Stimulated activated CD8-positive, alpha-beta memory T cell treated with anti-CD3 and anti-CD28 coated beads, Interleukin-12 subunit alpha, Interleukin-12 subunit beta, amount 100 ng/mL, for 24 hours (primary cell): ENCODE data around the gene CFAP61.
"Not testable (repeated sequence)": the region's sequence is repeated elsewhere in the genome, so short reads cannot be mapped to it uniquely, and the experiment has no call there.

Experiments
- DNase-seq: peaks from one replicate; pipeline ENCODE4 v3.0.0-alpha.2; 2020; ENCODE audit errors: extremely low read depth

The CFAP61 gene

DNA sequence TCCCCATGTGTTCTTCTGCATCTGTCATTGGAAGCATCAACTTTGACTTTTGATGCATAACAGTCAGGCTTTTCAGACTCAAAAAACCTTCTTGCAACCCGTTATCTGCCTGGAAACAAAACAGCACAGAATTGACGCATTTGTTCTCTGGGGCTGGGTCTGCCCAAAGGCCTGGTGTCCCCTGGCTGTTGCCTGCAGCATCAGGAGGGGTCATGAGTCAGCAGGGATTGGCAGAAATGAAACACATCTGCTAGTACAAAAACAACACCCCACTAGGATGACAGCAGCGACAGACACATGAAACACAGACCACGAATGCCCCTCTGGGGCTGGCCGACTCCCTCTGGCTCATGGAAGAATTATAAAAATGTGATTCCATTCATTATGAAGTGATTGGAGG, 158.0 kb downstream of the CFAP61 start:
- DNase-seq: no peak

DNA sequence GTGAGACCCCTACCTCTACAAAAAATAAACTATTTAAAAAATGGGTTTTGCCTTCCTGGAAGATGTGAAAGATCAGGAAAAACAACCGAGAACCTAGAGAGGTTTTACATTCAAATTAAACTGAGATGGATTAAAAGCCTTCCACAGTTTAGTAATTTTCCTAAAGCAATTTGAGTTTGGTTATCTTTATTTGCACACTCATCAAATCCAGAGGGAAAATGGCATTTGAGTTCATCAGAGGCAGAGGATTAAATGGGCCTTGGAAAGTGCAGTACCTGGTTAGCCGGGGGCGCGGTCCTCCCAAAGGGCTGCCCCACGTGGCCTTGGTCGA, 158.6 kb downstream of the CFAP61 start:
- DNase-seq: no peak

DNA sequence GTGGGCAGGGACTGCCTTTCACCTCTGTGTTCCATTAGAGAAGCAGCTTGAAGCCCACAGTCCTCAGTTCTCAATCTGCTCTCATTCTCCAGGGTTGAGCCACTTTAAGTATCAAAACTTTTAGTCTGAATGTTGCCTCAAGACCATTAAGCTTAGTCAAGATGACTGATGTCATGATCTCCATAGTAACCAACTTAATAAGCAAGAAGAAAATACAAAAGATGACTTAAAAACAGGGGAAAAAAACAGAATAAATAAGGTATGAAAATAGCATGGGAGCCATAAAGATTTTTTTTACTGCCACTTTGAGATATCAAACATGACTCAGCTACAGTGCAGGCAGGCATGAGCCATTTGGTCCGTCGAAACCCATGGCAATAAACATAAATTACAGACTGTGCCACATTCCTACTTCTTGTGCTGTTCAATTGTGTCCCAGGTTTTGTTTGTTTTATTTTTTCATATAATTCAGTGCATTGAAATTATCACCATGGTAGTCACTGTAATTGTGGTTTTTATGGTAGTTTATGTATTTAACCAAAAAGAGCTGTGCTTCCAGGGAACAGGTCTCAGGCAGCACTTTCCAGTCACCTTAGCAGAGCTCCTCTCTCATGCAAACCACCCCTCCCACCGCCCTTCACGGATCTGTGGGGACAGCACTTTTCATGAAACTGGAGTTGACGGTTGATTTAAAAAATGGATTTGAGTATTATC, 159.1 kb downstream of the CFAP61 start:
- DNase-seq: no peak

DNA sequence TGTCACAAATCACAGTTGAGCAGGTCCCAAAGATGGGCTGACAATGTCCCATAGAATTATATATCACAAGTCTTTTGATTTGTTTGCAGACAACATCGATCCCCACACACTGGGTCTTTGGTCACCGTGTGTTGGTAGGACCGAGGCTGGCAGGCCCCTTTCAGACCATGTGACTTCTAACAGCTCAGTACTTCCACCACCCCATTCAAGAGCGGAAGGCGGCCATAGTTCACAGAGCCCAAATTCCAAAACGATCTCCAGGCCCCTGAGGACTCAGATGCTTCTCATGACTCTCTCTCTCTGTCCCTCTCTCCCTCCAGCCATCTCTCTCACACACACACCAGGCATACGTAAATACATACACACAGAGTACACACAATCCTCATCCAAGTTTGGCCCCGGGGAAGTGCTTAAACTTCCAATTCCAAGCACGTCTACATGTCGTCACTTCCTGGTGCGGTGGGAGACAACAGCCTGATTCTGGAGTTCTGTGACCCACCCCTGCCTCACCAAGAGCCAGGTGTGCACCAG, 159.7 kb downstream of the CFAP61 start:
- DNase-seq: no peak

DNA sequence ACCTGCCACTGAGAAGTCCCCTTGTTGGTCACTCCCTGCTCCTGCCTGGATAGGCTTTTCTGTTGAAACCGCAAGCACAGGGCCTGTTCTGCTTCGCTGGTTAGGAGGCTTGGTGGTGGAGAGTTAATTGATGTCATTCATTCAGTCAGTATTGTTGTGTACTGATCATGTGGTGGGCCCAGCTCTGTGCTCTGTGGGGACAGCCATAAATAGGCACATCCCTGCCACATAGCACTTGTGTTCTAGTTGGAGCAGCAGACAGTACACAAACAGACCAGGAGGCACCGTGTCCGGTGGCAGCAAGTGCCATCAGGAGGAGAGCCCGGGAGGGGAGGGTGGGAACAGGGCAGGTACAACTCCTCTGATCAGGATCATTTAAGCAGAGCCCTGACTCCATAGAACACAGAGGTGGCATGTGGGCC, 160.4 kb downstream of the CFAP61 start:
- no peak for DNase-seq

DNA sequence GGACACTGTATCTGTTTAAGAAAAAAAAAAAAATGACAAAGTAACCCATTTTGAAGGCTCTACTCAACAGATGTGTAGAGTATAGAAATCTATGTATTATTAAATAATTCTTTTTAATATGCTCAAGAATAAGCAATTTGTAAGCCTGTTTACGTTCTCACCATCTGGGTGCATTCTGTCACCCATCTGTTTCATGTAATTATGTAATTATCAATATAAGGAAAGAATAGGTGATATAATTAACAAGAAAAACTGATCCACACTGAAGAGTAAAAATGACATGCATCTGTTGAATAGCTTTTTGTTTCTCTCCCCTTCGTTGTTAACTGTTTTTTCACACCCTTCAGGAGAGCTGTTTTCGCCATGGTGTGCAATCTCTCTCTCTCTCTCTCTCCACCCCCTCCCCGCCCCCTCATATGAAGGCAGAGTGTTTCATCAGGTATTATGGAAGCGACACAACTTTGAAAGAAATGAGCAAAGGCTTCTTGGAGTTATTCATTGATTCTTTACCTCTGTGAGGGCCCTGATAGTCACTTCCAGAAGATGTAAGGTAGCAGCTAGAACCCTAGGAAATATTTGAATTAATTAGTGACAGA, 161.3 kb downstream of the CFAP61 start:
- DNase-seq: no peak

DNA sequence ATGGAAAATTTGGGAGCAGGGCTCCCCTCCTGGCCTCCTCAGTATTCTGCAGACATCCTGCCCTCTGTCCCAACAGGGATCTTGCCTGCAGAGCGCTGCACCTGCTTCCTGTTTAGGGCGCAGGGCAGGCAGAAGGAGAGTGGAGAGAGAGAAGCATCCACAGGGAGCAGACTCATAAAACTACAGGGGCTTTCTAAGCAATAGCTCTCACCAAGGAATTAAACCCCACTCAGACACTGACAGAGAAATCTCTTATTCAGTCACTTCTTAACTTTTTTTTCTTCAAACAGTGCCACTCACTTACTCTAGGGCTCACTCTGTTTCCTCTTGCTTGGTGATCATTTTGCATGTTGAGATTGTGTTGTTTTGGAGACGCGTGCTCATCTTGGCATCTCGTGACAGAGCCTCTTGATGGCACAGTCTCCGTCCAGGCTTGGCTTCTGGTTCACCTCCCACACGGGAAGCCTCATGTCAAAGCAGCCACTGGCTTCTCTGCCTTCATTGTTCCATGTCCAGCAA, 162.5 kb downstream of the CFAP61 start:
- DNase-seq: no peak

DNA sequence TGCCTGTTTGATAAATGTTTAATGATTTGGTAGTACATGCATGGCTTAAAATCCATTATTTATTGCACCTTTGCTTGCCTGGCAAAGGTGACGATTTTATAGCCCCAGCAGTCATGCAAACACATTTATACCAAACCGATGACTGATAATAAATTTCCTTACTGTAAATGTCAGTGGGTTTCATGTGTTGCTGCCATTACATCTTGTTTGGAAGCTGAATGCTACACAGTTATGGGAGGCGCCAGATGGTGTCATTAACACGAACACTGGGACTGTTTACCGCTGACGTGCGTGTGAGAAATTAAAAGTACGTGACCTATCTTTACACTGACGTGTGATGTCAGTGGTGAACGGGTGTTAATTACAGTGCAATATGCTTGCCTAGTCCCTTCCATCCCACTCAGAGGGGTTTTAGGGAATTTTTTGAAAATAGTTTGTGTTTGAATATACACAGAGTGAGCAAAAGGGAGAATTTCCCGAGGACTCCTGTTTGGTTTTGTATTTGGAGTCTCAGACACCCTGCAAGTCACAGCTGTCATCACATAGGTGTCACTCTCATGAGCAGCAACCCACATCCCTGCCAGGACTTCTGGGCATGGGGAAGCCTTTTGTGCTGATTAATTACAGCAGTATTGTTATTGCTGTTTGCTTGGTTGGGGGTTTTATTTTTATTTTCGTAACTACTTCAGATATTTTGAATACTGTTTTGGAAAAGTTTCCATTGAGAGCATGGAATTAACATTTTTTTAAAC, 163.8 kb downstream of the CFAP61 start:
- no peak for DNase-seq

DNA sequence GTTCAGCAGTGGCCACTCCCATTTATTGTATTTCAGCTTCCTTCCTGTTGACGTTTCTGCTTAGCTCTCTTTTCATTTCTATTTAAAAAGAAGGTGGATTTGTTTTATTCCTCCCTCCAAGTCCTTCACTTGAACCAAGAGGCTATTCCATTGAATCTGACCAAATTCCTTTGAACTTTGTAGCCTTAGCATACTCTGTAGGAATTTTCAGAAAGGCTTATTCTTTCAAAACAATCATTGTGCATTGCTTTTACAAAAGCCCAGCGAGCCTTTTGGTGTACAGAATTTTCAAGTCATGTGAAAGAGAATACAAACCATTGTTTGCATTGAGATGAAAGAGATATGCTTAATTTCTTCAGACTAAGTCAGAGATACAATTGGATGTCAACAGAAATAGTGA, 164.6 kb downstream of the CFAP61 start:
- no peak for DNase-seq

DNA sequence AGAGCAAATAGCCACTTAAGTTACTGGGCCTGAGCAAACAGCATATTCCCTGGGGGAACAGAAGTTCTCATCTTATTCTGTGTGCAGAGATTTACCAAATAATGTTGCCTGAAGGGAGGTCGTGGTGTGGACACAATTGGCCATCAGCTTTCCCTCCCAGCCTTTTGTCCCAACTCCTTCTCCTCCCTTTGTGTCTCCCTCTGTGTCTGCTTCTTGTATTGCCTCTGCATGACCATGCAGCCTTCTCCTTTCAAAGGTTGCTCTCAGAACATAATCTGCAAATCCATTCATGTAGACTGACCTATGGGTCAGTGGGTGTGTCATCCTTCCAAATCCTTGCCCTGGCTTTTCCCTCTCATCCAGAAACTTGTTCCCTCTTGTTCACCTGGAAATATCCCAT, 165.3 kb downstream of the CFAP61 start:
- no peak for DNase-seq

DNA sequence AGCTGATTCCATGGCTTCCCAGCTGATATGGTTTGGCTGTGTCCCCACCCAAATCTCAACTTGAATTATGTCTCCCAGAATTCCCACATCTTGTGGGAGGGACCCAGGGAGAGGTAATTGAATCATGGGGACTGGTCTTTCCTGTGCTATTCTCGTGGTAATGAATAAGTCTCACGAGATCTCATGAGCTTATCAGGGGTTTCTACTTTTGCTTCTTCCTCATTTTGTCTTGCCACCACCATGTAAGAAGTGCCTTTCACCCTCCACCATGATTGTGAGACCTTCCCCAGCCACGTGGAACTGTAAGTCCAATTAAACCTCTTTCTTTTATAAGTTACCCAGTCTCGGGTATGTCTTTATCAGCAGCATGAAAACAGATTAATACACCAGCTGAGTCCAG, 165.8 kb downstream of the CFAP61 start:
- DNase-seq: not testable (repeated sequence)

DNA sequence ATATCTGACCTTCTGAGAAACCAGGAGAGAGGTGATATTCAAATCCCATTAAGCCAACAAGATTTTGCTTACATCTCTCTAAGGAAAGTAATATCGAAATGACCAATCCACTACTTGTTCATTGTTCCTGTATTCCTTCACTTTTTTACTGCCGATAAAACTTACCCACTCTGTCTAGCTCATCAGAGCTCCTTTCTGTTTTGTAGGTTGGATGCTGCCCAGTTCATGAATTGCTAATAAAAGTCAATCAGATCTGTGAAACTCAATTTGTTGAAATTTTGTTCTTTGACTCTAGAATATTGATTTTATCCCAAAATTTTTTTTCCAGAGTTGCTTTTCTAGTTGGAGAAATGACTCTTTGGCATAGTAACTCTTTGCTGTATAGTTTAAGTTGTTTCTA, 166.7 kb downstream of the CFAP61 start:
- DNase-seq: no peak

DNA sequence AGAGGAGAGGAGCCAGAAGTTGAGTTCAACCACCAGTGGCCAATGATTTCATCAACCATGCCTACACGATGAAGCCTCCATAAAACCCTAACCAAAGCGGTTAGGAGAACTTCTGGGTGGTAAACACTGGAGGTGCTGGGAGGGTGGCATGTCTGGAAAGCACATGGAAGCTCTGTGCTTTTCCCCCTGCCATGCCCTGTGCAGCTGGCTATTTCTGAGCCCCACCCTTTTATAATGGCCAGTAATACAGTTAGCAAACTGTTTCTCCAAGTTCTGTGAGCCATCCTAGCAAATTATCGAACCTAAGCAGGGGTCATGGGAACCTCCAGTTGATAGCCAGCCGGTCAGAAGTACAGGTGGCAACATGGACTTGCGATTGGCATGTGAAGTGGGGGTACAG, 167.8 kb downstream of the CFAP61 start:
- DNase-seq: no peak

DNA sequence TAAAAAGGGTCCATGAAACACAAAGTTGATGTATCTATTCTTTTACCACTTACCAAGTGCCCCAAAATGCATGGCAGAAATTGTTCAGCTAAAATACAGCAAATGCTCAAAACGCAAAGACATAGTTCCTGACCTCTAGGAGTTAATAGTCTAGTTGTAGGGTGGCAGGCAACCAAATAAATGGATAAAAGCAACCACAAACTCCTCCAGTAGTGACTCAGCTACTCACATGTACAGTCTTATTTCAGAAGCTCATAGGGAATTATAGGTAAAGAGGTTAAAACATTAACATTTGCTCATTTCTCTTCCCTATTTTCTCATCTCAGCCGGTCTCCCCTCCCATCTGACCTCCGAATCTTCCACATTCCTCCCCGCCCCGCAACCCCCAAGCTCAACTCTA, 171.6 kb downstream of the CFAP61 start:
- no peak for DNase-seq

DNA sequence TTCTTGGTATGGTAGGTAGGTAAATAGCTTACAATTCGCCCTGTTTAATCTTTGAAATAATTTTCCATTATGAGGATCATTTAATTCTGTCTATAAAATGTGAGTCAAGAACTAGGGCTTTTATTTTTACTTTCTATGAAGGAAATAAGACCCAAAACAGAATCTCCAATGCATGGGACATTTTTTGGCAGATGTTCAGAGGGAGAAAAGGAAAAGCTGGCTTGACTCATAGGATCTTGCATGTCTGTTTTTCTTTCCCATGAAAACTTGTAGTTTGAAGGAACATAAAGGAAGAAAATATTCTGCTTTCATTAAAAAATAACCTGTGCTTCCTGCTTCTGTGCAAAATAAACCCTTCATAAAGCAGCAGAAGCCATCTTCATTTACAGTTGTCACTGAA, 172.5 kb downstream of the CFAP61 start:
- no peak for DNase-seq

DNA sequence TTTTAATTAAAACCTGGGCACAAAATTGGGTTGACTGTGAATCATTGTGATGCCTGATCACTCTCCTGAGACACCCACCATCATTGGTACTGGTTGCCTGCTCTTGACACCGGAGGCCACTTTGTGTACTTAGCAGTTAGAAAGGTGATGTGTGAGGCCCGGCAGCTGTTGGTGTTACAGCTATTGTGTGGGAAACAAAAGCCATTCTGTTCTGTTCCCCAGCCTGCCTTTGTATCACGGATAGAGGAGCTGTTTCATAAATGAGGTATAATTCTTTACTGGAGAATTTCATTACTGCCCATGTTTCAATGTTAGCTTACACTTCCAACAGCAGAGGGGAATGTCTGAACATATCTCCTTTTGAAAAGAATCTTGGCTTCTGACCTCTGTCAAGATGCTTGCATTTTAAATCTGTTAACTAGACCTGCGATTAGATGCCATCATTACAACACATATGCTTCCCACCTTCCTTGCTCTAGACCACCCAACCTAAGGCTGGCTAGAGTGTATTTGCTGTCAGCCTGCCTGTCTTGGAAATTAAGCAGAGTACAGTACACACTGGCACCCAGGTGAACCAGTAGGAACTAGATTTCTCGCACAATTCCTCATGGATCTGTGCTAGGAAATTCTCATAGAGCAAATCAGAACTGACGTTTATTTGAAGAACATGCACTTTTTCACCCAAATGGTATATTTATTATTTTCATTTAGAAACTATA, 173.2 kb downstream of the CFAP61 start:
- no peak for DNase-seq

DNA sequence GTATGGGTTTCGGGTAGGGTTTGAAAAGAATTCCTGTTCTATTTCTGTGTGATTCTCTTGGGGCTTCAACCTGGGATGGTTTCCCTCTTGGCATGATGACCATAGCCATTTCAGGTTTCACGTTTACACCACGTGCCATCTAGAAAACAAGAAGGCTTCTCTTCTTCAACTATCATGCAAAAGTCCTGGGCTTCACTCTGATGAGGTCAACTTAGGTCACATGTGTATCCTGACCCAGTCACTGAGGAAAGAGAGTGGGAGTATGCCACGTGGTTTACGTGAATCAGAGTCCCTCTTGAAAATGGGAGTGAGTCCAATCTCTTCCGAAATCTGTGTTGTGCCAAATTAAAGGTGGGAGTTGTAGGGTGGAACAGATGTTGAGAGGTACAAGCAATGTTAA, 174.2 kb downstream of the CFAP61 start:
- DNase-seq: no peak

DNA sequence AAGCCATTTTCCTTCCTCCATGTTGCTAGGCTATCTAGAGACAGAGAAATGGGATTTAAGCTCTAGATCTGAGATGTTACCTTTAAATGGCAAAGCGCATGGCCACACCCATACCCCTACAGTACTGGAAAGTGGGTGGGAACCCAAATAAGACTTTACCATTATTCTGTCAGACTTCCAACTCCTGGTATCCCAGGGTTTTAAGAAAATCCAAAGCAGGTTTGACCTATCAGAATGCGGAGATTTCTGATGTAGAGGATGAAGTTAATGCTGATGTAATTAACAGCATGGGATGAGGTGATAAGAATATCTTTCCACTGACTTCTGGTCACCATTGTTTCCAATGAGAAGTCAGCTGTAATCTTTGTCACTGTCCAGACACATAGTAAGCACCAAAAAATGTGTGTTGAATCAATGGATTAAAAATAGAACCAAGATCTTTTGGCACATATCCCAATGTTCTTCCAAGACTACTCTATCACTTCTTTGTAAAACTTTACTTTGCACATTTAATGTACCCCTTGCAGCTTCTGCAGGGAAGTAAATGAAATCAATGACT, 174.8 kb downstream of the CFAP61 start:
- DNase-seq: no peak

DNA sequence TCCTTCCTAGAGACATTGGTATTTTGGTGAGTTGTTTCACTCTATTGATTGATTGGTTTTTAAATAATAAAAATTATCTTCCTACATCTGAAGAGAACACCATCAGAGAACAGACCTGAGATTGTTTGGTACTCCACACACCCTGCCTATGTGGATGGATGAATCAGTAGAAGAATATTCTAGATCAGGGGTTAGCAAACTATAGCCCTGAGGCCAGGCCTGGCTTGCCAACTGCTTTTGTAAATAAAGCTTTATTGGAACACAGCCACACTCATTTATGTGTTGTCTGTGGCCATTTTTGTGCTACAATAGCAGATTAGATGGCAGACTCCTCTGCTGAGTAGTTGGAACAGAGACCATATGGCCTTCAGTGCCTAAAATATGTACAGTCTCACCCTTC, 176.0 kb downstream of the CFAP61 start:
- no peak for DNase-seq

DNA sequence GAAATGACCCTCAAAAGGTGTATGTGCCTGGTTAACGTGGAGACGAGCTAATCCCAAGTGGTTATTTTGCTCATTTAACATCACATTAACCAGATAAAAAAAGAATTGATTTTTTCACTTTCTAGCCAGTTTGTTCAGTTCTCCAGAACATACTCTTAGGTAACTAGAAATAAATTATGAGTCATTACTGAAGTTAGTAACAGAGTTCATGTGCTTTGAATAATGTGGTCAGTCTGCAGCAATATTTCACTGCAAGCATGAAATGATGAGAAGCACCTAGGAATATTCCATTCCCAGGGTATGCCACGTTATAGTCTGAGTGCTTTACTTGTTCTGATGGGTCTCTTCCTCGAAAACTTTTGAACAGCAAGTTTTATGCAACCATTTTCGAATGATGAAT, 177.3 kb downstream of the CFAP61 start:
- DNase-seq: no peak

DNA sequence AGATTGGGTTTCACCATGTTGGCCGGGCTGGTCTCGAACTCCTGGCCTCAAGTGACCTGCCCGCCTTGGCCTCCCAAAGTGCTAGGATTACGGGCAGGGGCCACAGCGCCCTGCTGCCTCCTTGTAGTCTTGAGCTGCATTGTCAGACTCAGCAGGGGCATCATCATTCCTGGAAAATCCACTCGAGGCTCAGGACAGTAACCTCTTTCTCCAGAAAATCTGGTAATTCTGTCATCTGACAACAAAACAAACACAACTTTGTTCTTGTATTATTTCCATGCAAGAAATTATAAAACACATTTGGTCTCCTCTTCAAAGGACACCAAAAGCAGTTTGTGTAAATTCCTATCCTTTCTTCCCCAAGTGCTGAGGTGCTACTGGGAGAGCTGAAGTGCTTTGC, 178.4 kb downstream of the CFAP61 start:
- no peak for DNase-seq
